8988T (cell line): ENCODE results near the gene STAT5B.
A peak's percentile ranks its signal among the peaks of the same experiment; 100 is the strongest.
"Not testable (repeated sequence)": the region's sequence is repeated elsewhere in the genome, so short reads cannot be mapped to it uniquely, and the experiment has no call there.

Experiments
- DNase-seq: peaks from one replicate; pipeline ENCODE4 v3.0.0; 2011

STAT5B gene

GRCh38 chr17:42276359-42276608, at the start of gene STAT5B:
TSS of gene STAT5B (minus strand) at chr17:42276391. CDS start at chr17:42232127, 44,264 bp downstream.
- DNase-seq, result peak; percentile 88

- DNase-seq, result peak; percentile 60
These were observed 48.8 kb upstream of the STAT5B start for GRCh38 chr17:42325026-42325425.

- DNase-seq, result no peak
These were observed 47.1 kb upstream of the STAT5B start for GRCh38 chr17:42323268-42323773.

DNA sequence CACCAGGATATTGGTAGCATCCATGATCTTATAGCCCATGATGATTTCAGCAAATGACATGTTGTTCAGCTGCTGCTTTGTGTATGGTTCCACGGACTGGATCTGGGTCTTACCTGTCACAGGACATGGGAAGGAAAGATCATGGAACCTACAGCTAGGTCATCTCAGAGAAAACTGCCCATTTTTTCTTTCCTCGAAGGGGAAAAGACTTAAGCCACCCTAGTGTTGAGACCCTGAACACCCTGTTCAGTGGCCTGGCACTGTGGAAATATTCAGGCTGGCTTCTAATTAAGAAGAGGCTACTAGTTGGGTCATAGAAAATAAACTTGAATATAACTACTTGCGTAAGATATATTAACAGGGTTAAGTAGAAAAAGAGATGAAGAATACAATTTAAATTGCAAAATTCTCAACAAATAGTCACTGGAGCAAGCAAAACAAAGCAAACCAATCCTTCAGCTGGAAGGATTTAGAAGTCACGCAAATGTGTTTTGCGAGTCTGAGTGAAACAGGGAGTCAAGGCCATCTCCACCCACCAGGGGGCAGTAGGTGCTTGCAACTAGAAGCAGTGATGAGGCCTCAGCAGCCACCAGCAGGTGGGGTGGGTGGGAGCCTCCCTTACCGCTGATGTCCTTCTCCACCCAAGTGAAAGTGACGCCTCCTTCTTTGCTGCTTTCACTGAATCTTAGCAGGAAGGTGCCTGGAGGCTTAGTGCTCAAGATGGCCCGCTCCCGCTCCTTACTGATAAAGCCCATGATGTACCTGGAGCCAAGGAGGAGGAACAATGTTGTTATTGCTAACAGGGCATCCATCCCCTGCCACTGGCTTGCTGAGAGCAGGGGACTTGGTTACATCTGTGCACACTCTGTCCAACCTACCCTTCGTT, 46.4 kb upstream of the STAT5B start:
- peak; percentile 75 for DNase-seq

GRCh38 chr17:42321555-42321954, 45.4 kb upstream of the STAT5B start:
- no peak for DNase-seq

DNA sequence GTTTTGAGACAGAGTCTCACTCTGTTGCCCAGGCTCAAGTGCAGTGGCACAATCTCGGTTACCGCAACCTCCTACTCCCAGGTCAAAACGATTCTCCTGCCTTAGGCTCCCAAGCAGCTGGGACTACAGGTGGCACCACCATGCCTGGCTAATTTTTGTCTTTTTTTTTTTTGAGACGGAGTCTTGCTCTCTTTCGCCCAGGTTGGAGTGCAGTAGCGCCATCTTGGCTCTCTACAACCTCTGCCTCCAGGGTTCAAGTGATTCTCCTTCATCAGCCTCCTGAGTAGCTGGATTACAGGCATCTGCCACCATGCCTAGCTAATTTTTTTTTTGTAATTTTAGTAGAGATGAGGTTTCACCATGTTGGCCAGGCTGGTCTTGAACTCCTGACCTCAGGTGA, 41.8 kb upstream of the STAT5B start:
- not testable (repeated sequence) for DNase-seq

- no peak for DNase-seq
These were observed 41.2 kb upstream of the STAT5B start for GRCh38 chr17:42317266-42317845.

GRCh38 chr17:42316755-42317154, 40.6 kb upstream of the STAT5B start:
- DNase-seq, result no peak

DNA sequence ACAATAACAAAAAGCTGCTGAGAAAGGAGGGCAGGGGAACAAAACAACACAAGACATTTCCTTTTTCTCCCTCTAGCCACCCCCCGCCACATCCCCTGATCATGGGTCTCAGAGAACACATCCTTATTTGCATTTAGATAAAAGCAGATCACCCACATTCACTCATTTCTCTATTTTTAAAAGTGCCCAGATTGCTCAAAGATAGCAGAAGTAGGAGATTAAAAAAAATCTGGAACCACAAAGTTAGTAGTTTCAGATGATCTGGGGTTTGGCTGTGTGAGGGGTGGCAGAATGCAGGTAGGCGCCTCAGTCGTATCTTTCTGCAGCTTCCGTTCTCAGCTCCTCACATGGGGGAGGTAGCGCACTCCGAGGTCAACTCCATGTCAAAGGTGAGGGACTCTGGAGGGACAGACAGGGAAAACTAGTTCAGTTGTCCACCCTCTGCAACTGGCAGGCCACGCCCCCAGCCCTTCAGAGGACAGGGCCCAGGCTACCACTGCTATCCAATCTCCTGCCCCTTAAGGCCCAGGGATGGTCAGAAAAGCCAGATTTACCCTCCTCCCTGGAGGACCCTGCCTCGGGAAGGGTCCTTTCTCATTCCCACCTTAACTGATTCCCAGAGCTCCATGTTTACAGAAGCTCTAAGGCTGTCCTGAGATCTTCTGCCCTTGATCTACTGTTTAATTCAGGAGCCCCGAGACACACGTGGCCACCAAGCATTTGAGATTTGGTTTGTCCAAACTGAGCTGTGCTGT, 39.4 kb upstream of the STAT5B start:
- no peak for DNase-seq

- no peak for DNase-seq
These were observed 37.8 kb upstream of the STAT5B start for GRCh38 chr17:42313773-42314566.

GRCh38 chr17:42313389-42313772, 37.2 kb upstream of the STAT5B start:
- no peak for DNase-seq

DNA sequence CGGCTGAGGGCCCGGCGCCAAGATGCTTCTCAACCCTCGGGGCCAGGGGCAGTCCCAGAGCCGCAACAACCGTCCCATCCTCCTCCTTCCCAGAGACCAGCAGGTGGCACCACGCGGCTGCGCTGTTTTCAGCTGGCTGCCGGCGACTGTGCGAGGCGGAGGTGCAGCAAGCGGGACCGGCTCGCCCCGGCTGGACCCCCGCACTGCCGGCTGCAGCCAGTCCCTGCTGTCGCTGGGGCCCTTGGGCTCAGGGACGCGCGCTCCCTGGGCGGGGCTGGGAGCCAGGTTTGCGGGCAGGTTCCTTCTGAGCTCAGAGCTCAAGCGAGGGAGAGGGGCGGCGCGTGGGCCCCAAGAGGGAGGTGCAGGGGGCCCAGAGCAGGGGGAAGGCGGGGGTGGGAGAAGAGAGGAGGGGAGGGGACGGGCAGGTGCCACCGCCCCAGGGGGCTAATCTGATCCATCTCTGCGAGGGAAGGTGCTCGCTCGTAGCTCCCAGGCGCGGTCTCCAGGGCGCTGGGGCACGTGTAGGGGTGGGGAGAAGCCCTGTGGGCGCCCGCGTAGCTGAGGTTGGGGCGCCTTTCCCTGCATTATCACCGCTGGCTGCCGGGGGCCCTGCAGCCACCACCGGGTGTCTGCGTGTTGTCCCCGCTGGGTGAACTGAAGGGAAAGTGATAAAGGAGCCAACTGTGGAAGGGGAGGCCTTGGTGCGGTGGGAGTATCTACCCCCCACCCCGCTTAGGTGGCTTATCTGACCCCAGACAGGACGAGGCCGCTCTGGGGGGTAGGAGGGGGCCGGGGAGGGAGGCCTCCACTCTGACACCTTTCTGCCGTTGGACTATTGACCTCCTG, 36.3 kb upstream of the STAT5B start:
- no peak for DNase-seq

- no peak for DNase-seq
These were observed 35.8 kb upstream of the STAT5B start for GRCh38 chr17:42312035-42312284.

- no peak for DNase-seq
These were observed 35.2 kb upstream of the STAT5B start for GRCh38 chr17:42311240-42312034.

GRCh38 chr17:42310787-42311215, 34.6 kb upstream of the STAT5B start:
- no peak for DNase-seq

- no peak for DNase-seq
These were observed 34.0 kb upstream of the STAT5B start for GRCh38 chr17:42309986-42310786.

GRCh38 chr17:42309142-42309541, 33.0 kb upstream of the STAT5B start:
- DNase-seq, result no peak

DNA sequence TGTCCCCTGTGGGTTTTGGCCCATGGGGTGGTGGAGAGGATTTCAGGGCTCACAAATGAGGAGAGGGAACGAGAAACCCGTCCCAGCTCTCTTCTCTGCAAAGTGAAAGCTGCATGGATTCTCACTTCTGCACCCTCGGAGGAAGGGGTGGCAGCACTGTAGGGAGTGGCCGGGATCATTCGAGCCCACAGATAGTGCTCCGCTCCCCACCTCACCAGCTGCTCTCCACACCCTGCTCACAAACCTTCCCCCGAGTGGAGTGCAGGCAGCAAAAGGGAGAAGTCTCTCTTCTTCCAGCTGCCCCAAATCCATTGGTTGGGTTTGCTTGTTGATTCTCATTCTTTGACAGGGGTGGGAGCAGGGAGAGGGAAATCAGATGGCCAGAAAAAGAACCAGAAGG, 32.3 kb upstream of the STAT5B start:
- no peak for DNase-seq

- DNase-seq, result no peak
These were observed 31.3 kb upstream of the STAT5B start for GRCh38 chr17:42307362-42307927.

DNA sequence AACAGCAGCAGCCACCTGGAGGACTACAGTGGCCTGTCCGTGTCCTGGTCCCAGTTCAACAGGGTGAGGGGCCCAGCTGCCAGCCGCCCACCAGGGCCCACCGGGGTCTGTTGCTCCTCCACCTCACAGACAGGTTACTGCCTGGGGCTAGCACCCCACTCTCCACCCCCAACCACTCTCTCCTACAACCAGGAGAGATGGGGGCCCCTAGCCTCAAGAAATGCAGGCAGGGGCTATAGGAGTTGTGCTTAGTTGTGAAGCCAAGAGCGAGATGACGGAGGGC, 30.1 kb upstream of the STAT5B start:
- DNase-seq, result no peak
